HepG2 (cell line): ENCODE results near the gene ACSM3. TPM values are rescaled to one million over a fixed set of nuclear protein-coding genes. Genes with fewer than 3 reads are reported as not detected.

Source experiments
- ATF2 ChIP-seq: sonication (generic); formaldehyde crosslinking; IDR thresholded peaks from 2 replicates; pipeline ENCODE4 v1.4.0; 2020; ENCODE audit warnings: missing genetic modification reagents
- CEBPB ChIP-seq: IDR thresholded peaks from 2 replicates; pipeline ENCODE4 v1.6.1; 2011; ENCODE audit warnings: low read depth, low read length, improper control_type of control experiment, borderline replicate concordance
- ELF3 ChIP-seq: IDR thresholded peaks from 2 replicates; pipeline ENCODE4 v1.6.1; 2016; ENCODE audit warnings: missing genetic modification reagents, missing compliant biosample characterization
- FOSL1 ChIP-seq: sonication (generic); formaldehyde crosslinking; IDR thresholded peaks from 2 replicates; pipeline ENCODE4 v1.9.0; 2021; ENCODE audit warnings: missing genetic modification reagents, borderline replicate concordance
- FUBP1 ChIP-seq: sonication (generic); formaldehyde crosslinking; IDR thresholded peaks from 2 replicates; pipeline ENCODE4 v1.5.1; 2020; ENCODE audit warnings: missing genetic modification reagents, mild to moderate bottlenecking, borderline replicate concordance
- JARID2 ChIP-seq: sonication (generic); formaldehyde crosslinking; IDR thresholded peaks from 2 replicates; pipeline ENCODE4 v1.8.1; 2023; ENCODE audit warnings: missing genetic modification reagents, inconsistent platforms; ENCODE audit not compliant: insufficient replicate concordance
- MEIS1 ChIP-seq: sonication (generic); formaldehyde crosslinking; IDR thresholded peaks from 2 replicates; pipeline ENCODE4 v1.9.0; 2021; ENCODE audit warnings: mild to moderate bottlenecking, missing genetic modification reagents, moderate library complexity, borderline replicate concordance
- NR2F6 ChIP-seq, 2 experiments: IDR thresholded peaks; 2 replicates each; pipeline ENCODE4 v1.6.1; 2016; ENCODE audit warnings: antibody characterized with exemption in 1 of 2, mild to moderate bottlenecking in 1 of 2
- PAXIP1 ChIP-seq: sonication (generic); formaldehyde crosslinking; conservative IDR thresholded peaks from 2 replicates; pipeline ENCODE4 v1.4.0; 2020; ENCODE audit warnings: mild to moderate bottlenecking, missing genetic modification reagents, moderate library complexity
- PHF8 ChIP-seq: sonication (generic); formaldehyde crosslinking; IDR thresholded peaks from 2 replicates; pipeline ENCODE4 v1.5.0; 2020; ENCODE audit warnings: missing genetic modification reagents
- SALL1 ChIP-seq: sonication (generic); formaldehyde crosslinking; IDR thresholded peaks from 2 replicates; pipeline ENCODE4 v1.8.0; 2022; ENCODE audit warnings: mild to moderate bottlenecking, missing genetic modification reagents
- TCF12 ChIP-seq, 2 experiments: fragments of 450-650 bp in 1 of 2; sonication (generic) in 1 of 2; formaldehyde crosslinking in 1 of 2; IDR thresholded peaks; 2 replicates each; pipeline versions ENCODE4 v1.6.1 to v1.8.0; 2017 to 2022; ENCODE audit warnings: antibody characterized with exemption in 1 of 2, mild to moderate bottlenecking in 1 of 2, missing genetic modification reagents in 1 of 2, moderate library complexity in 1 of 2
- ZBTB1 ChIP-seq: sonication (generic); formaldehyde crosslinking; IDR thresholded peaks from 2 replicates; pipeline ENCODE4 v1.4.0; 2020; ENCODE audit warnings: missing genetic modification reagents, borderline replicate concordance
- ZC3H4 ChIP-seq: sonication (generic); formaldehyde crosslinking; IDR thresholded peaks from 2 replicates; pipeline ENCODE4 v1.4.0; 2020; ENCODE audit warnings: missing genetic modification reagents, borderline replicate concordance
- ZMYM2 ChIP-seq: sonication (generic); formaldehyde crosslinking; IDR thresholded peaks from 2 replicates; pipeline ENCODE4 v1.8.0; 2022; ENCODE audit warnings: mild to moderate bottlenecking, missing genetic modification reagents
- ZNF3 ChIP-seq: IDR thresholded peaks from 2 replicates; pipeline ENCODE4 v1.7.0; 2017; ENCODE audit warnings: inconsistent platforms
- ZNF383 ChIP-seq: sonication (generic); formaldehyde crosslinking; IDR thresholded peaks from 2 replicates; pipeline ENCODE4 v1.4.0; 2020; ENCODE audit warnings: missing genetic modification reagents, mild to moderate bottlenecking, borderline replicate concordance
- ZNF567 ChIP-seq: sonication (generic); formaldehyde crosslinking; IDR thresholded peaks from 2 replicates; pipeline ENCODE4 v1.8.1; 2023; ENCODE audit warnings: mild to moderate bottlenecking, missing genetic modification reagents, borderline replicate concordance
- ZNF607 ChIP-seq: sonication (generic); formaldehyde crosslinking; IDR thresholded peaks from 2 replicates; pipeline ENCODE4 v1.5.1; 2020; ENCODE audit warnings: missing genetic modification reagents, mild to moderate bottlenecking, borderline replicate concordance
- ZNF720 ChIP-seq: sonication (generic); formaldehyde crosslinking; IDR thresholded peaks from 2 replicates; pipeline ENCODE4 v1.4.0; 2020; ENCODE audit warnings: missing genetic modification reagents
- polyA plus RNA-seq, 8 experiments: library from polyadenylated mRNA; depleted of rRNA in 3 of 8; stranded (reverse) in 7 of 8; unstranded in 1 of 8; fragments of >200 nt; fragmentation: Illumina TruSeq in 4 of 8; extraction: Trizol in 4 of 8; gene quantifications; 2 replicates each; pipeline versions ENCODE4 v1.2.1 to v1.2.3, GENCODE V29; 2011 to 2016; ENCODE audit warnings: low read depth in 4 of 8, missing spikeins in 1 of 8, mixed read lengths in 1 of 8; ENCODE audit not compliant: insufficient read depth in 1 of 8
- total RNA-seq, 5 experiments: library from RNA; depleted of rRNA; stranded (reverse); fragments of >200 nt; fragmentation: Illumina TruSeq; extraction: Trizol; gene quantifications; 2 replicates each; pipeline ENCODE4 v1.2.3, GENCODE V29; 2016; ENCODE audit warnings: low read depth in 1 of 5
- TF ChIP-seq, protein P1 (sequence below): sonication (generic); formaldehyde crosslinking; conservative IDR thresholded peaks from 2 replicates; pipeline ENCODE4 v1.4.0; 2020; ENCODE audit warnings: missing genetic modification reagents

Gene ACSM3
- total and polyA plus RNA-seq, 2 of the 13 experiments (the other 11 are each of a cell fraction or from before 2014, with no cell fraction given) = 74.0 to 108 TPM

DNA sequence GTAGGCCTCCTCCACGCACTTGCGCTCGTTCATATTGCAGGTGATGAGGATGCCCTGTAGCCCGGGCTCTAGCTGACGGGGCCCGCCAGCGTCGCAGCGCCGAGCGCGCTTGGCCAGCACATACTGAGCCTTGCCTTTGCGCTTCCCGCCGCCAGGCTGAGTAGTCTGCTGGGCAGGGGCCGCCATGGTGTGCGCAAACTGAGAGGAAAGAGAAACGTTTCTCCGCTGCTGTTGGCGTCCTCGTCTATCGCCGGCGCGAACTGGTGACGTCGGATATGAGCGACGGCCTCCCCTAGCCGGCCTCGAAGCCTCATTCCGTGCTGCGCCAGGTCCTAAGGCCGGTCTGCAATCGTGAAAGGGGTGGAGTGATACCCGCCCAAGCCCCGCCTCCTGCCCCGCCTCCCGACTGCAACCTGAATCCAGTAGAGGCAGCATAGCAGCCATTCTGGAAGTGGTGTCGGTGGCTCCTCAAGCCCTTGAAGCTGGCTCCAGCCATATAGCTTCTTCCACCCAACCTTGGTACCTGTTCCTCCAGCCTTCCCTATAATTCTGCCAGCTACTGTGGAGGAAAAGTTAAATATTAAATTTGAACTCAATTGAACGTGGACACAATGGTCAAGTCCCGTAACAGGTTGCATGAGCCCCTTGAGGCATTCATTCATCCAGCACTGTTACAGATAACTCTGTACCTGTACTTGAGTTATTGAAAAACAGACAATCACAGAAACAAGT is 22.1 kb upstream of the ACSM3 start, which contains the start of gene THUMPD1 (continued):
- TF ChIP-seq PAXIP1 (CRISPR knock-in tag) = peak; percentile 75
- no peak for TF ChIP-seq CEBPB
- TF ChIP-seq FUBP1 (CRISPR knock-in tag) = peak; percentile 99; the same call in 1 of the 2 replicates
- 0 out of 2 replicates have a peak, but pooled peaks have one; percentile 54 for TF ChIP-seq ZNF567
- TF ChIP-seq ZNF383 (CRISPR knock-in tag) = no peak
- TF ChIP-seq ELF3 (CRISPR knock-in tag) = peak; percentile 83; the same call in 1 of the 2 replicates
- TF ChIP-seq, protein P1, sequence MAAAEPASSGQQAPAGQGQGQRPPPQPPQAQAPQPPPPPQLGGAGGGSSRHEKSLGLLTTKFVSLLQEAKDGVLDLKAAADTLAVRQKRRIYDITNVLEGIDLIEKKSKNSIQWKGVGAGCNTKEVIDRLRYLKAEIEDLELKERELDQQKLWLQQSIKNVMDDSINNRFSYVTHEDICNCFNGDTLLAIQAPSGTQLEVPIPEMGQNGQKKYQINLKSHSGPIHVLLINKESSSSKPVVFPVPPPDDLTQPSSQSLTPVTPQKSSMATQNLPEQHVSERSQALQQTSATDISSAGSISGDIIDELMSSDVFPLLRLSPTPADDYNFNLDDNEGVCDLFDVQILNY (CRISPR knock-in tag) = peak; percentile 88
- TF ChIP-seq ATF2 (CRISPR knock-in tag) = peak; percentile 95
- peak; percentile 41; the same call in 1 of the 2 replicates for TF ChIP-seq ZBTB1
- TF ChIP-seq ZMYM2 (CRISPR knock-in tag) = peak; percentile 91
- TF ChIP-seq FOSL1 (CRISPR knock-in tag) = no peak
- TF ChIP-seq ZC3H4 (CRISPR knock-in tag) = peak; percentile 63; the same call in 1 of the 2 replicates
- TF ChIP-seq PHF8 (CRISPR knock-in tag) = peak; percentile 99
- peak; percentile 98 for TF ChIP-seq ZNF720
- no peak for TF ChIP-seq TCF12 (IDR thresholded peaks at IDR 0.05)
- TF ChIP-seq TCF12 (CRISPR knock-in tag; IDR thresholded peaks at IDR 0.05) = peak; percentile 80; the same call in 1 of the 2 replicates
- TF ChIP-seq JARID2 (CRISPR knock-in tag) = peak; percentile 92
- TF ChIP-seq NR2F6 (IDR thresholded peaks at IDR 0.05) = peak; percentile 13; the same call in 1 of the 2 replicates
- TF ChIP-seq NR2F6 (CRISPR knock-in tag; IDR thresholded peaks at IDR 0.05) = peak; percentile 79
- no peak; the same call in 1 of the 2 replicates for TF ChIP-seq MEIS1 (CRISPR knock-in tag)
- peak; percentile 83; the same call in 1 of the 2 replicates for TF ChIP-seq ZNF3 (CRISPR knock-in tag)
- peak; percentile 92 for TF ChIP-seq SALL1 (CRISPR knock-in tag)
- TF ChIP-seq ZNF607 (CRISPR knock-in tag) = peak; percentile 79
